Neural progenitor cell (in vitro differentiated cells): Measurements from ENCODE around the gene USP2. TPM values are rescaled to one million over a fixed set of nuclear protein-coding genes. Genes with fewer than 3 reads are reported as not detected.
A peak's percentile ranks its signal among the peaks of the same experiment; 100 is the strongest.
"Not testable (repeated sequence)": the region's sequence is repeated elsewhere in the genome, so short reads cannot be mapped to it uniquely, and the experiment has no call there.

Experiments used
- DNase-seq: peaks from one replicate; pipeline ENCODE4 v3.0.0-alpha.2; 2016; ENCODE audit warnings: low spot score
- H2AFZ ChIP-seq: fragments of 200-600 bp; sonication (generic); replicated peaks from 2 replicates; pipeline ENCODE4 v1.6.1; 2016; ENCODE audit warnings: antibody characterized with exemption
- H3F3A ChIP-seq: fragments of 200-600 bp; sonication (generic); 2 replicates; pipeline ENCODE4 v1.6.1; 2016; ENCODE audit warnings: antibody characterized with exemption, low read depth
- H3K27ac ChIP-seq: fragments of 200-600 bp; sonication (generic); 2 replicates; pipeline ENCODE4 v1.5.1; 2016; ENCODE audit warnings: mild to moderate bottlenecking
- H3K27me3 ChIP-seq: fragments of 200-600 bp; sonication (generic); 2 replicates; pipeline ENCODE4 v1.6.1; 2016; ENCODE audit warnings: mild to moderate bottlenecking, moderate library complexity
- H3K36me3 ChIP-seq: fragments of 200-600 bp; sonication (generic); 2 replicates; pipeline ENCODE4 v1.5.1; 2016
- H3K4me1 ChIP-seq: fragments of 200-600 bp; sonication (generic); 2 replicates; pipeline ENCODE4 v1.6.1; 2016; ENCODE audit warnings: mixed run types
- H3K4me2 ChIP-seq: fragments of 200-600 bp; sonication (generic); 2 replicates; pipeline ENCODE4 v1.6.1; 2016
- H3K4me3 ChIP-seq: fragments of 200-600 bp; sonication (generic); 2 replicates; pipeline ENCODE4 v1.5.1; 2016
- H3K79me2 ChIP-seq: fragments of 200-600 bp; sonication (generic); 2 replicates; pipeline ENCODE4 v1.6.1; 2016; ENCODE audit warnings: low read depth
- H3K9ac ChIP-seq: fragments of 200-600 bp; sonication (generic); 2 replicates; pipeline ENCODE4 v1.6.1; 2016
- H3K9me3 ChIP-seq: fragments of 200-600 bp; sonication (generic); 2 replicates; pipeline ENCODE4 v1.5.1; 2016; ENCODE audit warnings: low read depth
- H4K20me1 ChIP-seq: fragments of 200-600 bp; sonication (generic); 2 replicates; pipeline ENCODE4 v1.6.1; 2016; ENCODE audit warnings: low read depth
- H3K27ac Mint-ChIP-seq: 3 replicates; pipeline ENCODE4 v1.8.0; 2021; ENCODE audit warnings: mixed read lengths
- H3K27me3 Mint-ChIP-seq: 2 replicates; pipeline ENCODE4 v1.8.0; 2022; ENCODE audit warnings: low read depth, mild to moderate bottlenecking, inconsistent platforms, moderate library complexity, mixed read lengths; ENCODE audit not compliant: insufficient read depth
- H3K36me3 Mint-ChIP-seq: 3 replicates; pipeline ENCODE4 v1.8.0; 2021; ENCODE audit warnings: mixed read lengths
- H3K4me1 Mint-ChIP-seq: 3 replicates; pipeline ENCODE4 v1.8.0; 2021; ENCODE audit warnings: mixed read lengths
- H3K4me3 Mint-ChIP-seq: 3 replicates; pipeline ENCODE4 v1.8.0; 2021; ENCODE audit warnings: mild to moderate bottlenecking, moderate library complexity, mixed read lengths
- H3K9me3 Mint-ChIP-seq: 3 replicates; pipeline ENCODE4 v1.8.0; 2020; ENCODE audit warnings: mixed read lengths
- EZH2 ChIP-seq: fragments of 200-600 bp; sonication (generic); IDR thresholded peaks from 2 replicates; pipeline ENCODE4 v1.6.1; 2017; ENCODE audit warnings: antibody characterized with exemption, mild to moderate bottlenecking, moderate library complexity
- EZH2phosphoT487 ChIP-seq: fragments of 200-600 bp; sonication (generic); IDR thresholded peaks from 2 replicates; pipeline ENCODE4 v1.6.1; 2017; ENCODE audit warnings: antibody characterized with exemption
- total RNA-seq: library from RNA; depleted of rRNA; stranded (reverse); fragments of >200 nt; gene quantifications from 2 replicates; pipeline ENCODE4 v1.2.3, GENCODE V29; 2015; ENCODE audit warnings: low replicate concordance
- TF ChIP-seq, protein P1 (sequence below): fragments of 200-600 bp; sonication (generic); IDR thresholded peaks from 2 replicates; pipeline ENCODE4 v1.5.1; 2017; ENCODE audit warnings: antibody characterized with exemption, mild to moderate bottlenecking

USP2 gene
- total RNA-seq, 1 donor from 2014 or later = 2.6 TPM

DNA sequence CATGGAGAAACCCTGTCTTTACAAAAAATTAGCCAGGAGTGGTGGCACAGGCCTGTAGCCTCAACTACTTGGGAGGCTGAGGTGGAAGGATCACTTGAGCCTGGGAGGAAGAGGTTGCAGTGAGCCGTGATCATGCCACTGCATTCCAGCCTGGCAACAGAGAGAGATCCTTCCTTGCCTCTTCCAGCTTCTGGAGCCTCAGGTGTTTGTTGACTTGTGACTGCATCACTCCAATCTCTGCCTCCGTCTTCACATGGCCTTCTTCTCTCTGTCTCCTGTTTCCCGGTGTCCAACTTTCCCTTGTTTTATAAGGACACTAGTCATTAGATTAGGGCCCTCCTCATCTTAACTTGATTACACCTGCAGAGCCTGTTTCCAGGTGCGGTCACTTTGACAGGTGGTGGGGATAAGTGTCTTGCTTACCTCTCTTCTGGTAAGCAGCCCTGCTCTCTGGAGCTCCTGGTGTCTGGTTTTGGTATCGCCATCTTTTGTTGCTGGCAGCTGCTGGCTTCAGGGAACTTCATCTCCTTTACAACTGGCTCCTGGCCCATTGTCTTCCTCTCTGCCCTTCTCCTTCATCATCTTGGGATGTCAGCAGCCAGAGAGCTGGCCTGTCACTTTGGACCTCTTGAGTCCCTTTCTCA, 8.2 kb upstream of the USP2 start:
- Mint-ChIP-seq H3K27ac (peak overlapping the region; percentile 48), H3K4me3 (no peak overlapping the region), H3K9me3 (no peaks in the 10 kb centered on the region), H3K27me3 (peaks cover 4% of the 10 kb centered on the region), H3K36me3 (no peaks in the 10 kb centered on the region), H3K4me1 (no peaks in the 10 kb centered on the region)
- H3K9ac ChIP-seq = no peak overlapping the region
- H3K4me2 ChIP-seq = no peak overlapping the region
- TF ChIP-seq, protein P1, sequence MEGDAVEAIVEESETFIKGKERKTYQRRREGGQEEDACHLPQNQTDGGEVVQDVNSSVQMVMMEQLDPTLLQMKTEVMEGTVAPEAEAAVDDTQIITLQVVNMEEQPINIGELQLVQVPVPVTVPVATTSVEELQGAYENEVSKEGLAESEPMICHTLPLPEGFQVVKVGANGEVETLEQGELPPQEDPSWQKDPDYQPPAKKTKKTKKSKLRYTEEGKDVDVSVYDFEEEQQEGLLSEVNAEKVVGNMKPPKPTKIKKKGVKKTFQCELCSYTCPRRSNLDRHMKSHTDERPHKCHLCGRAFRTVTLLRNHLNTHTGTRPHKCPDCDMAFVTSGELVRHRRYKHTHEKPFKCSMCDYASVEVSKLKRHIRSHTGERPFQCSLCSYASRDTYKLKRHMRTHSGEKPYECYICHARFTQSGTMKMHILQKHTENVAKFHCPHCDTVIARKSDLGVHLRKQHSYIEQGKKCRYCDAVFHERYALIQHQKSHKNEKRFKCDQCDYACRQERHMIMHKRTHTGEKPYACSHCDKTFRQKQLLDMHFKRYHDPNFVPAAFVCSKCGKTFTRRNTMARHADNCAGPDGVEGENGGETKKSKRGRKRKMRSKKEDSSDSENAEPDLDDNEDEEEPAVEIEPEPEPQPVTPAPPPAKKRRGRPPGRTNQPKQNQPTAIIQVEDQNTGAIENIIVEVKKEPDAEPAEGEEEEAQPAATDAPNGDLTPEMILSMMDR = peak; percentile 56
- TF ChIP-seq EZH2 = no peak
- H3K36me3 ChIP-seq = no peaks in the 10 kb centered on the region
- no peak overlapping the region for H2AFZ ChIP-seq
- H3K9me3 ChIP-seq = no peaks in the 10 kb centered on the region
- H4K20me1 ChIP-seq = no peaks in the 10 kb centered on the region
- H3K27ac ChIP-seq = no peak overlapping the region
- no peaks in the 10 kb centered on the region for H3K79me2 ChIP-seq
- no peaks in the 10 kb centered on the region for H3K27me3 ChIP-seq
- DNase-seq = peak; percentile 63
- no peaks in the 10 kb centered on the region for H3K4me1 ChIP-seq
- H3F3A ChIP-seq = no peaks in the 10 kb centered on the region
- no peak overlapping the region for H3K4me3 ChIP-seq

DNA sequence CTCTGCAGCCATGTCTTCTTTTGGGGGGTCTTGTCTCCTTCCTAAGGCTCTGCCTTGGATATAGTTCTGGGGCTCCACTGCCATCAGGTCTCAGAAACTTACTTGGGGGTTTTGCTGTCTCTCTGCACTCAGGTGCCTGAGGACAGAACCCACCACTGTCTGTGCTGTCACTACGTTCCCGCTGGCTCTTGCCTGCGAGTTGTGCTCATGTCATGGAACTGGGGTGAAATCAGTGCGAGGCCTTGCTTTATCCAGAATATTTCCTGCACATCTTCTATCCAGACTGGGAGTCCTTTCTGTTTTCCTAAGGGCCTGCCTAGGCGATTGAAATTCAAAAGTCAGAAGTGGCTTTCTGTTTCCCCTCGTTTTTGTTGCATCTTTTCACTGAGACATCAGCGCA, 6.6 kb upstream of the USP2 start:
- no peak overlapping the region for H3K4me3 ChIP-seq
- TF ChIP-seq EZH2phosphoT487 = no peak
- TF ChIP-seq, protein P1 = no peak
- no peak for TF ChIP-seq EZH2
- H3F3A ChIP-seq = no peaks in the 10 kb centered on the region
- H3K4me1 ChIP-seq = no peaks in the 10 kb centered on the region
- H4K20me1 ChIP-seq = no peaks in the 10 kb centered on the region
- H2AFZ ChIP-seq = no peak overlapping the region
- H3K4me2 ChIP-seq = no peak overlapping the region
- Mint-ChIP-seq H3K27me3 (peaks cover 4% of the 10 kb centered on the region), H3K9me3 (no peaks in the 10 kb centered on the region), H3K27ac (no peak overlapping the region), H3K4me3 (no peak overlapping the region), H3K4me1 (no peaks in the 10 kb centered on the region), H3K36me3 (no peaks in the 10 kb centered on the region)
- no peak overlapping the region for H3K27ac ChIP-seq
- no peak overlapping the region for H3K9ac ChIP-seq
- peaks cover 11% of the 10 kb centered on the region for H3K27me3 ChIP-seq
- no peaks in the 10 kb centered on the region for H3K79me2 ChIP-seq
- no peaks in the 10 kb centered on the region for H3K36me3 ChIP-seq
- no peaks in the 10 kb centered on the region for H3K9me3 ChIP-seq
- DNase-seq = no peak

DNA sequence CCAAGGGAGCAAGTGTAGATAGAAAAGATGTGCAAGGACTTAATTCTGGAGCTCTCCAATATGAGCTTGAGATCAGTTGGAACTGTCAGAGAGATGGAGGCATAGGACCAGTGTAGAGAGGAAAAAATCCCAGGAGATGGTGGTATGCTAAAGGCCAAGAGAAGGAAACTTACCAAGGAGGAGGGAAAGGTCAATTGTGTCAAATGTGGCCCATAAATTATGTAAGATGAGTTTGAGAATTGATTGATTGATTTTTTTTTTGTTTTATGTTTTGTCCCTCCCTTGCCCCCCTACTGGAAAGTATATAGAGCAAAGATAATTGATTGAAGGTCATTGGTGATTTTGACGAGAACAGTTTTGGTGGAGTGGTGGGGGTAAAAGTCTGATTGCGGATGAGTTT, 2.8 kb upstream of the USP2 start:
- peaks cover 4% of the 10 kb centered on the region for H3K27me3 Mint-ChIP-seq
- peaks cover 19% of the 10 kb centered on the region for H3F3A ChIP-seq
- peaks cover 16% of the 10 kb centered on the region for H3K4me1 ChIP-seq
- H3K4me3 Mint-ChIP-seq = no peak overlapping the region
- no peaks in the 10 kb centered on the region for H3K36me3 ChIP-seq
- no peak overlapping the region for H3K4me3 ChIP-seq
- peaks cover 22% of the 10 kb centered on the region for H3K27me3 ChIP-seq
- H3K9me3 Mint-ChIP-seq = no peaks in the 10 kb centered on the region
- H3K27ac ChIP-seq = no peak overlapping the region
- no peak for TF ChIP-seq EZH2phosphoT487
- TF ChIP-seq, protein P1 = no peak
- TF ChIP-seq EZH2 = no peak
- H3K79me2 ChIP-seq = no peaks in the 10 kb centered on the region
- H3K4me2 ChIP-seq = no peak overlapping the region
- H3K4me1 Mint-ChIP-seq = peaks cover 8% of the 10 kb centered on the region
- H3K9me3 ChIP-seq = no peaks in the 10 kb centered on the region
- H3K9ac ChIP-seq = no peak overlapping the region
- no peaks in the 10 kb centered on the region for H3K36me3 Mint-ChIP-seq
- no peak overlapping the region for H2AFZ ChIP-seq
- no peak for DNase-seq
- no peak overlapping the region for H3K27ac Mint-ChIP-seq
- no peaks in the 10 kb centered on the region for H4K20me1 ChIP-seq

DNA sequence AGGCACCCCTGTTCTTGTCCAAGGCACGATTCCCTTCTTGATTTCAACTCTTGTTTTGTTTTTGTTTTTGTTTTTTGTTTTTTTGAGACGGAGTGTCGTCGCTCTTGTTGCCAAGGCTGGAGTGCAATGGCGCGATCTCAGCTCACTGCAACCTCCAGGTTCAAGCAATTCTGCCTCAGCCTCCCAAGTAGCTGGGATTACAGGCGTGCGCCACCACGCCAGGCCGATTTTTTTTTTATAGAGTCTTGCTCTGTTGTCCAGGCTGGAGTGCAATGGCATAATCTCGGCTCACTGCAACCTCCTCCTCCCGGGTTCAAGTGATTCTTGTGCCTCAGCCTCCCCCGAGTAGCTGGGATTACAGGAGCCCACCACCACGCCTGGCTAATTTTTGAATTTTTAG, 1.0 kb upstream of the USP2 start:
- not testable (repeated sequence) for H3K27ac ChIP-seq, DNase-seq, H4K20me1 ChIP-seq, H3K36me3 ChIP-seq, H3K9me3 Mint-ChIP-seq, H3K36me3 Mint-ChIP-seq, H3K27me3 Mint-ChIP-seq, H3K4me3 Mint-ChIP-seq, H3K9ac ChIP-seq, H3K27ac Mint-ChIP-seq, H2AFZ ChIP-seq, H3K9me3 ChIP-seq, H3K79me2 ChIP-seq
- Histone ChIP-seq H3K4me2 (peak overlapping the region; percentile 91), H3F3A (peaks cover 37% of the 10 kb centered on the region), H3K27me3 (peaks cover 22% of the 10 kb centered on the region), H3K4me3 (peak overlapping the region; percentile 57), H3K4me1 (peaks cover 35% of the 10 kb centered on the region)
- H3K4me1 Mint-ChIP-seq = peaks cover 24% of the 10 kb centered on the region
